KMS-11 (cell line): ENCODE measurements around the gene KCTD13.

ENCODE experiments used
- H2AFZ ChIP-seq: fragments of 200-600 bp; sonication (generic); 2 replicates; pipeline ENCODE4 v1.6.1; 2016; ENCODE audit warnings: antibody characterized with exemption, mixed run types, low read depth
- H3K27ac ChIP-seq: fragments of 200-600 bp; sonication (generic); 2 replicates; pipeline ENCODE4 v1.6.1; 2016; ENCODE audit warnings: mild to moderate bottlenecking, mixed run types
- H3K27me3 ChIP-seq: fragments of 200-600 bp; sonication (generic); 2 replicates; pipeline ENCODE4 v1.6.1; 2017; ENCODE audit warnings: mild to moderate bottlenecking, low read depth, mixed run types, moderate library complexity; ENCODE audit not compliant: insufficient read depth
- H3K36me3 ChIP-seq: fragments of 200-600 bp; sonication (generic); 2 replicates; pipeline ENCODE4 v1.6.1; 2017; ENCODE audit warnings: mild to moderate bottlenecking, mixed run types; ENCODE audit not compliant: insufficient read depth
- H3K4me1 ChIP-seq: fragments of 200-600 bp; sonication (generic); 2 replicates; pipeline ENCODE4 v1.6.1; 2016; ENCODE audit warnings: mild to moderate bottlenecking, low read depth, mixed run types; ENCODE audit not compliant: poor library complexity, severe bottlenecking
- H3K4me2 ChIP-seq: fragments of 200-600 bp; sonication (generic); 2 replicates; pipeline ENCODE4 v1.7.0; 2016; ENCODE audit warnings: mild to moderate bottlenecking, mixed run types
- H3K4me3 ChIP-seq: fragments of 200-600 bp; sonication (generic); IDR thresholded peaks from 2 replicates; pipeline ENCODE4 v1.6.1; 2017; ENCODE audit warnings: low read depth, low read length, mixed read lengths; ENCODE audit not compliant: insufficient read depth
- H3K79me2 ChIP-seq: fragments of 200-600 bp; sonication (generic); 2 replicates; pipeline ENCODE4 v1.6.1; 2016; ENCODE audit warnings: low read depth, mixed run types; ENCODE audit not compliant: insufficient read depth
- H3K9ac ChIP-seq: fragments of 200-600 bp; sonication (generic); 2 replicates; pipeline ENCODE4 v1.6.1; 2016; ENCODE audit warnings: mild to moderate bottlenecking, mixed run types
- H4K20me1 ChIP-seq: fragments of 200-600 bp; sonication (generic); 2 replicates; pipeline ENCODE4 v1.6.1; 2016; ENCODE audit warnings: mild to moderate bottlenecking, mixed run types; ENCODE audit not compliant: insufficient read depth
- CTCF ChIP-seq: fragments of 200-600 bp; sonication (generic); conservative IDR thresholded peaks from 2 replicates; pipeline ENCODE4 v1.6.1; 2017; ENCODE audit warnings: low read depth, mild to moderate bottlenecking, antibody characterized with exemption, low read length, moderate library complexity, mixed read lengths

The KCTD13 gene

GRCh38 chr16:29862884-29863668 lies 63.0 kb downstream of the KCTD13 start, which contains the start of gene CDIPT:
CDIPT (minus strand) TSS chr16:29863226; CDS start chr16:29862857, 369 bp downstream.
- Histone ChIP-seq H3K79me2 (peaks cover 13% of the 10 kb centered on the region; the same call in 1 of the 2 replicates), H4K20me1 (no peaks in the 10 kb centered on the region), H3K36me3 (peaks cover 4% of the 10 kb centered on the region; the same call in 1 of the 2 replicates), H3K27ac (peak within 1 kb of the TSS; percentile 85), H3K9ac (peak within 1 kb of the TSS; percentile 85), H3K4me3 (no peak within 1 kb of the TSS), H3K4me2 (peak within 1 kb of the TSS; percentile 99), H2AFZ (peak within 1 kb of the TSS; percentile 85), H3K27me3 (no peaks in the 10 kb centered on the region; the same call in 1 of the 2 replicates), H3K4me1 (peaks cover 17% of the 10 kb centered on the region)
- TF ChIP-seq CTCF = no peak; the same call in 1 of the 2 replicates

- Histone ChIP-seq H3K27ac (no peak overlapping the region), H3K4me3 (no peak overlapping the region), H3K4me2 (peak overlapping the region; percentile 99), H3K79me2 (peaks cover 13% of the 10 kb centered on the region; the same call in 1 of the 2 replicates), H2AFZ (peak overlapping the region; percentile 85), H3K36me3 (peaks cover 4% of the 10 kb centered on the region; the same call in 1 of the 2 replicates), H3K9ac (peak overlapping the region; percentile 85), H3K27me3 (no peaks in the 10 kb centered on the region; the same call in 1 of the 2 replicates), H3K4me1 (peaks cover 17% of the 10 kb centered on the region), H4K20me1 (no peaks in the 10 kb centered on the region)
- no peak for TF ChIP-seq CTCF
These were observed 63.6 kb downstream of the KCTD13 start for GRCh38 chr16:29862383-29862883.

- peaks cover 4% of the 10 kb centered on the region; the same call in 1 of the 2 replicates for H3K36me3 ChIP-seq
- H3K4me2 ChIP-seq = no peak overlapping the region
- peaks cover 17% of the 10 kb centered on the region for H3K4me1 ChIP-seq
- peaks cover 13% of the 10 kb centered on the region; the same call in 1 of the 2 replicates for H3K79me2 ChIP-seq
- no peaks in the 10 kb centered on the region for H4K20me1 ChIP-seq
- no peaks in the 10 kb centered on the region for H3K27me3 ChIP-seq
- H3K9ac ChIP-seq = no peak overlapping the region
- no peak for TF ChIP-seq CTCF
- H3K4me3 ChIP-seq = no peak overlapping the region
- no peak overlapping the region for H3K27ac ChIP-seq
- H2AFZ ChIP-seq = no peak overlapping the region
These were observed 65.8 kb downstream of the KCTD13 start for GRCh38 chr16:29860218-29860617.

GRCh38 chr16:29858974-29859373 lies 67.1 kb downstream of the KCTD13 start:
- H3K4me2 ChIP-seq = no peak overlapping the region
- H3K9ac ChIP-seq = no peak overlapping the region
- no peaks in the 10 kb centered on the region for H4K20me1 ChIP-seq
- no peak overlapping the region for H3K27ac ChIP-seq
- peaks cover 13% of the 10 kb centered on the region; the same call in 1 of the 2 replicates for H3K79me2 ChIP-seq
- H3K36me3 ChIP-seq = peaks cover 4% of the 10 kb centered on the region; the same call in 1 of the 2 replicates
- no peaks in the 10 kb centered on the region for H3K27me3 ChIP-seq
- H2AFZ ChIP-seq = no peak overlapping the region
- no peak for TF ChIP-seq CTCF
- peaks cover 17% of the 10 kb centered on the region for H3K4me1 ChIP-seq
- no peak overlapping the region for H3K4me3 ChIP-seq
